Loucy (cell line): ENCODE results near the gene THOP1.
"Not testable (repeated sequence)": the region's sequence is repeated elsewhere in the genome, so short reads cannot be mapped to it uniquely, and the experiment has no call there.

Experiments used
- CTCF ChIP-seq: fragments of 200-600 bp; sonication (generic); conservative IDR thresholded peaks from 2 replicates; pipeline ENCODE4 v1.5.1; 2014; ENCODE audit warnings: mild to moderate bottlenecking, antibody characterized with exemption, low read length
- EZH2phosphoT487 ChIP-seq: fragments of 200-600 bp; IDR thresholded peaks from 2 replicates; pipeline ENCODE4 v1.6.1; 2018; ENCODE audit warnings: antibody characterized with exemption, mild to moderate bottlenecking, moderate library complexity, borderline replicate concordance

GRCh38 chr19:2792666-2793065 is 7.4 kb downstream of the THOP1 start:
- not testable (repeated sequence) for TF ChIP-seq CTCF, EZH2phosphoT487
